Stomach smooth muscle (tissue), 2 donors: ENCODE data around the gene ZNRF3.
A peak's percentile ranks its signal among the peaks of the same experiment; 100 is the strongest.
"Not testable (repeated sequence)": the region's sequence is repeated elsewhere in the genome, so short reads cannot be mapped to it uniquely, and the experiment has no call there.

Source experiments
- H3K27ac ChIP-seq: one replicate; pipeline ENCODE4 v1.7.0; 2013; ENCODE audit warnings: mild to moderate bottlenecking, low read length, inconsistent platforms
- H3K27me3 ChIP-seq, 2 donors: one replicate each; pipeline ENCODE4 v1.7.0; 2013; ENCODE audit warnings: low read length in 2 of 2; ENCODE audit not compliant: insufficient read depth in 2 of 2, control insufficient read depth in 1 of 2
- H3K36me3 ChIP-seq, 2 donors: one replicate each; pipeline ENCODE4 v1.7.0; 2013; ENCODE audit warnings: low read length in 2 of 2; ENCODE audit not compliant: control insufficient read depth in 2 of 2, insufficient read depth in 2 of 2
- H3K4me1 ChIP-seq: one replicate; pipeline ENCODE4 v1.7.0; 2013; ENCODE audit warnings: low read length; ENCODE audit not compliant: control insufficient read depth, insufficient read depth
- H3K4me3 ChIP-seq, 2 donors: one replicate each; pipeline ENCODE4 v1.7.0; 2013; ENCODE audit warnings: low read length in 2 of 2
- H3K9ac ChIP-seq, 2 donors: one replicate each; pipeline ENCODE4 v1.7.0; 2013; ENCODE audit warnings: low read length in 2 of 2, mild to moderate bottlenecking in 1 of 2
- H3K9me3 ChIP-seq, 2 donors: one replicate each; pipeline ENCODE4 v1.7.0; 2013; ENCODE audit warnings: low read length in 2 of 2; ENCODE audit not compliant: control insufficient read depth in 2 of 2
- donor health status: healthy.
- donor health status: Pancreatic carcinoma.

ZNRF3 gene

GRCh38 chr22:28864878-28865596 lies 18.3 kb upstream of the ZNRF3 start:
- no peak overlapping the region for H3K4me3 ChIP-seq
- H3K27me3 ChIP-seq: no peaks in the 10 kb centered on the region
- H3K36me3 ChIP-seq: no peaks in the 10 kb centered on the region
- no peaks in the 10 kb centered on the region for H3K9me3 ChIP-seq
- no peak overlapping the region for H3K27ac ChIP-seq
- no peak overlapping the region for H3K9ac ChIP-seq
- H3K4me1 ChIP-seq: no peaks in the 10 kb centered on the region

GRCh38 chr22:28867191-28867590 lies 16.2 kb upstream of the ZNRF3 start:
- Histone ChIP-seq H3K27ac (no peak overlapping the region), H3K9me3 (no peaks in the 10 kb centered on the region), H3K4me1 (no peaks in the 10 kb centered on the region), H3K36me3 (no peaks in the 10 kb centered on the region), H3K9ac (no peak overlapping the region), H3K27me3 (no peaks in the 10 kb centered on the region), H3K4me3 (no peak overlapping the region)

- H3K27ac ChIP-seq, H3K9ac ChIP-seq, H3K27me3 ChIP-seq, H3K36me3 ChIP-seq, H3K4me1 ChIP-seq, H3K4me3 ChIP-seq, H3K9me3 ChIP-seq: not testable (repeated sequence)
These were observed 15.0 kb upstream of the ZNRF3 start for GRCh38 chr22:28868389-28868788.

GRCh38 chr22:28869736-28870135 lies 13.6 kb upstream of the ZNRF3 start:
- Histone ChIP-seq H3K9me3 (no peaks in the 10 kb centered on the region), H3K4me3 (no peak overlapping the region), H3K27me3 (no peaks in the 10 kb centered on the region), H3K4me1 (no peaks in the 10 kb centered on the region), H3K27ac (no peak overlapping the region), H3K36me3 (no peaks in the 10 kb centered on the region), H3K9ac (no peak overlapping the region)

- Histone ChIP-seq H3K4me1 (no peaks in the 10 kb centered on the region), H3K27me3 (no peaks in the 10 kb centered on the region), H3K4me3 (no peak overlapping the region), H3K27ac (no peak overlapping the region), H3K9ac (no peak overlapping the region), H3K9me3 (no peaks in the 10 kb centered on the region), H3K36me3 (no peaks in the 10 kb centered on the region)
These were observed 10.0 kb upstream of the ZNRF3 start for GRCh38 chr22:28873183-28873963.

GRCh38 chr22:28874061-28874460 lies 9.3 kb upstream of the ZNRF3 start:
- H3K36me3 ChIP-seq: no peaks in the 10 kb centered on the region
- H3K4me1 ChIP-seq: no peaks in the 10 kb centered on the region
- H3K27me3 ChIP-seq: no peaks in the 10 kb centered on the region
- no peak overlapping the region for H3K27ac ChIP-seq
- H3K4me3 ChIP-seq: no peak overlapping the region
- H3K9ac ChIP-seq: no peak overlapping the region
- no peaks in the 10 kb centered on the region for H3K9me3 ChIP-seq

GRCh38 chr22:28874811-28875320 lies 8.5 kb upstream of the ZNRF3 start:
- no peak overlapping the region for H3K27ac ChIP-seq
- H3K4me3 ChIP-seq: no peak overlapping the region
- no peaks in the 10 kb centered on the region for H3K36me3 ChIP-seq
- H3K9ac ChIP-seq: no peak overlapping the region
- H3K9me3 ChIP-seq: no peaks in the 10 kb centered on the region
- no peaks in the 10 kb centered on the region for H3K4me1 ChIP-seq
- H3K27me3 ChIP-seq: no peaks in the 10 kb centered on the region

GRCh38 chr22:28882545-28882877 lies 861 bp upstream of the ZNRF3 start:
- peak overlapping the region; percentile 66 to 83 for H3K4me3 ChIP-seq
- no peaks in the 10 kb centered on the region for H3K27me3 ChIP-seq
- H3K4me1 ChIP-seq: peaks cover 18% of the 10 kb centered on the region
- peak overlapping the region; percentile 47 to 52 for H3K9ac ChIP-seq
- H3K9me3 ChIP-seq: no peaks in the 10 kb centered on the region
- H3K36me3 ChIP-seq: no peaks in the 10 kb centered on the region
- no peak overlapping the region for H3K27ac ChIP-seq

GRCh38 chr22:28883657-28883916 lies 215 bp downstream of the ZNRF3 start:
- H3K27me3 ChIP-seq: no peaks in the 10 kb centered on the region
- no peak overlapping the region for H3K9ac ChIP-seq
- no peak overlapping the region for H3K27ac ChIP-seq
- no peaks in the 10 kb centered on the region for H3K36me3 ChIP-seq
- peak overlapping the region in 1 of 2 donors; percentile 80 for H3K4me3 ChIP-seq
- H3K4me1 ChIP-seq: peaks cover 18% of the 10 kb centered on the region
- no peaks in the 10 kb centered on the region for H3K9me3 ChIP-seq

- Histone ChIP-seq H3K27me3 (no peaks in the 10 kb centered on the region), H3K9ac (peak overlapping the region; percentile 36 to 51), H3K27ac (no peak overlapping the region), H3K36me3 (no peaks in the 10 kb centered on the region), H3K4me3 (peak overlapping the region; percentile 72 to 80), H3K9me3 (no peaks in the 10 kb centered on the region), H3K4me1 (peaks cover 18% of the 10 kb centered on the region)
These were observed 760 bp downstream of the ZNRF3 start for GRCh38 chr22:28883917-28884746.
